ENCODE measurements around the gene PTP4A1.

The PTP4A1 gene

DNA sequence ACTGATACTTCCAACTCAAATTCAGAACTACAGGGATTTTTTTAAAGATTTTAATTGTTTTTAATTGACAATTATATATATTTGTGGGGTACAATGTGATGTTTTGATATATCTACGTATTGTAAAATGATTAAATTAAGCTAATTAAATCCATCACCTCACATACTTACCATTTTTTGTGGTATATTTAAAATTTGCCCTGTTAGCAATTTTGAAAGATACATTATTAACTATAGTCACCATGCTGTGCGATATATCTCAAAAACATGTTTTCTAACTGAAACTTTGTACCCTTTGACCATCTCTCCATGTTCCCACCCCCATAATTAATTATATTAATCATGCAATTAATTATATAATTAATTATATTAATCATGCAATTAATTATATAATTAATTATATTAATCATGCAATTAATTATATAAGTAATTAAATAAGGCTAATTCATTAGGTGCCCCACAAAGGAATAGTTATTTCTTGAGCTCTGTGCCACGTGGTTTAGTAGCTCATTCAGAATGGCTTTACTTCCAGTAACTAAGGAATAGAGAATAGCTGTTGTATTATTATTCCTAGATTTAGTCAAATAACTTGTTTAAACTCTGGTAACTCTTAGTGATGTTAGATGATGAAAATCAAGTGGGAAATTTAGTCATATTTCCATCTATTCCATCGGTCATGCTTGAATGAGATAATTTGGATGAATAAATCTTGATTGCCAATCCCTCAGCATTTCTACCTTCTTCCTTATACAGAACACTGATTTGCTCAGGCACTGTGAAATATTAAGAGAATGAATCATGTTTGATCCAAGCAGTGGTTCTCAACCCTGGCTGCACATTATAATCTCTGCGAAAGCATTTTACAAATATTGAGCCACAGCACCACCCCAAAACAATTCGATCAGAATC lies 25.1 kb downstream of the PTP4A1 start:
- TF ChIP-seq POLR2AphosphoS5 (IDR thresholded peaks at IDR 0.05; ENCODE audit: low read depth, low read length) (no peak), TAF1 (IDR thresholded peaks at IDR 0.05; ENCODE audit: borderline replicate concordance, insufficient read depth, low read length) (no peak), FOXP2 (optimal IDR thresholded peaks at IDR 0.05; ENCODE audit: borderline replicate concordance, extremely low read depth, extremely low read length, insufficient read depth) (no peak)
- TF ChIP-seq, protein P1, sequence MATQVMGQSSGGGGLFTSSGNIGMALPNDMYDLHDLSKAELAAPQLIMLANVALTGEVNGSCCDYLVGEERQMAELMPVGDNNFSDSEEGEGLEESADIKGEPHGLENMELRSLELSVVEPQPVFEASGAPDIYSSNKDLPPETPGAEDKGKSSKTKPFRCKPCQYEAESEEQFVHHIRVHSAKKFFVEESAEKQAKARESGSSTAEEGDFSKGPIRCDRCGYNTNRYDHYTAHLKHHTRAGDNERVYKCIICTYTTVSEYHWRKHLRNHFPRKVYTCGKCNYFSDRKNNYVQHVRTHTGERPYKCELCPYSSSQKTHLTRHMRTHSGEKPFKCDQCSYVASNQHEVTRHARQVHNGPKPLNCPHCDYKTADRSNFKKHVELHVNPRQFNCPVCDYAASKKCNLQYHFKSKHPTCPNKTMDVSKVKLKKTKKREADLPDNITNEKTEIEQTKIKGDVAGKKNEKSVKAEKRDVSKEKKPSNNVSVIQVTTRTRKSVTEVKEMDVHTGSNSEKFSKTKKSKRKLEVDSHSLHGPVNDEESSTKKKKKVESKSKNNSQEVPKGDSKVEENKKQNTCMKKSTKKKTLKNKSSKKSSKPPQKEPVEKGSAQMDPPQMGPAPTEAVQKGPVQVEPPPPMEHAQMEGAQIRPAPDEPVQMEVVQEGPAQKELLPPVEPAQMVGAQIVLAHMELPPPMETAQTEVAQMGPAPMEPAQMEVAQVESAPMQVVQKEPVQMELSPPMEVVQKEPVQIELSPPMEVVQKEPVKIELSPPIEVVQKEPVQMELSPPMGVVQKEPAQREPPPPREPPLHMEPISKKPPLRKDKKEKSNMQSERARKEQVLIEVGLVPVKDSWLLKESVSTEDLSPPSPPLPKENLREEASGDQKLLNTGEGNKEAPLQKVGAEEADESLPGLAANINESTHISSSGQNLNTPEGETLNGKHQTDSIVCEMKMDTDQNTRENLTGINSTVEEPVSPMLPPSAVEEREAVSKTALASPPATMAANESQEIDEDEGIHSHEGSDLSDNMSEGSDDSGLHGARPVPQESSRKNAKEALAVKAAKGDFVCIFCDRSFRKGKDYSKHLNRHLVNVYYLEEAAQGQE (IDR thresholded peaks at IDR 0.05; ENCODE audit: insufficient read depth in 1 of 2, low read depth in 2 of 2, low read length in 2 of 2) = no peak

DNA sequence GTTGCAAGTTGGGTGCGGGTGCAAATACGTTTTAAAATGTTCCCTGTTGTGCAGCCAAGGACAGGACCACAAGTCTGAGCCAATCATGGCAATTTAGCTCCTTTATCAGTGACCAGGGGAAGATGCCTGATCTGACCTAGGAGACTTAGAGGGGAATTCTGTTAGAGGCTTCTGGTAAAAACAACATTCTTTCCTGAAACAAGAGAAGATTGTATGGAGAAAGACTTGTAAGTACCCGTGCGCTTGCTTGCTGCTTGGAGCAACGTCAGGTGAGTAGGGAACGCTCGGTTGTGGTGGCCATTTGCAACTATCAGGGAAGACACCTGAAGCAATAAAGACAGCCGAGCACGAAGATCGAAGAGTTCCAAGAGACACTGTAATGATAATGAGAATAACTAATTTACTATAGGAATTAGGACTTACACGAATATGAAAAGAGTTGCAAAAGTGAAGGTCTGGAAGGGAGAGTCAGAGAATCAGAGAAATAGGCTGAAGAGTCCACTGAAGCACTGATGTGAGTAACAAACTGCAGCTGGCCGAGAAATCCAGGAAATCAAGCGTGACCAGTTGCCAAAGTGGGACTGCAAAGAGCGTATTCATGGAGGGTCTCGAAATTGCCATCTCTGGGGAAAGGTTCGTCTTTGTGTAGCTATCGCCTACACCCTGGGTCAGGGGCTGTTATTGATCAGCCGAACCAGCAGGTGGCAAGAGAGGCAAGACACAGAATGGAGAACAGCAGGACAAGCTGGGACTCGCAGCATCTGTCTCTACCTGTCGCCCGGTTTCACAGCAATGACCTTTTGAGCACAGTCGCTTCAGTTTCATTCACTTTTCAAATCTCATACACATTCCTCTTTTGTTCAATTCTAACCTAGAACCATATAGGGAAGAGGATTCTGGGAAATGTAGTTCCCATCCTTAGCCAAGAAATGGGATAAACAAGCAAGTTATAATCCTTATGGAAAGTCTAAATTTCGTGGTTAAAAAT lies 26.1 kb downstream of the PTP4A1 start:
- TF ChIP-seq TAF1 (IDR thresholded peaks at IDR 0.05; ENCODE audit: borderline replicate concordance, insufficient read depth, low read length) (no peak), FOXP2 (optimal IDR thresholded peaks at IDR 0.05; ENCODE audit: borderline replicate concordance, extremely low read depth, extremely low read length, insufficient read depth) (no peak), SIN3A (IDR thresholded peaks at IDR 0.05; ENCODE audit: borderline replicate concordance, insufficient read depth, low read length) (no peak), POLR2AphosphoS5 (IDR thresholded peaks at IDR 0.05; ENCODE audit: low read depth, low read length) (no peak)
- TF ChIP-seq, protein P1 (IDR thresholded peaks at IDR 0.05; ENCODE audit: insufficient read depth in 1 of 2, low read depth in 2 of 2, low read length in 2 of 2) = no peak

DNA sequence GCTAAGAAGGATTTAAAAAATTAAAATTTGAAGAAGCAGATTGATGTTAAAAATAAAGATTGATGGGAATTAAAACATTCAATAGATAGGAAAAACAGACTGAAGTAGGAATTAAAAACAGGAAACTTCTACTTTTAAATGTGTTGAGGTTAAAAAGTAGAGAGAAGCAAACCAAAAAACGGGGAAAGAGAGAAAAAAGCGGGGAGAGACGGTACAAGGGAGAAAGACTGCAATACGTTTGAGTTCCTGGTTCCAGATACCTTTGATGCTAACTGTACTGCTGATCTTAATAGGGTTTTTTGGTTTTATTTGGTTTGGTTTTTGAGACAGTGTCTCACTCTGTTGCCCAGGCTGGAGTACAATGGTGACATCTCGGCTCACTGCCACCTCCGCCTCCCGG lies 27.0 kb downstream of the PTP4A1 start:
- TF ChIP-seq SIN3A (IDR thresholded peaks at IDR 0.05; ENCODE audit: borderline replicate concordance, insufficient read depth, low read length) = no peak
- no peak for TF ChIP-seq TAF1 (IDR thresholded peaks at IDR 0.05; ENCODE audit: borderline replicate concordance, insufficient read depth, low read length)
- TF ChIP-seq POLR2AphosphoS5 (IDR thresholded peaks at IDR 0.05; ENCODE audit: low read depth, low read length) = no peak
- TF ChIP-seq, protein P1 (IDR thresholded peaks at IDR 0.05; ENCODE audit: insufficient read depth in 1 of 2, low read depth in 2 of 2, low read length in 2 of 2) = no peak
- TF ChIP-seq FOXP2 (optimal IDR thresholded peaks at IDR 0.05; ENCODE audit: borderline replicate concordance, extremely low read depth, extremely low read length, insufficient read depth) = no peak

DNA sequence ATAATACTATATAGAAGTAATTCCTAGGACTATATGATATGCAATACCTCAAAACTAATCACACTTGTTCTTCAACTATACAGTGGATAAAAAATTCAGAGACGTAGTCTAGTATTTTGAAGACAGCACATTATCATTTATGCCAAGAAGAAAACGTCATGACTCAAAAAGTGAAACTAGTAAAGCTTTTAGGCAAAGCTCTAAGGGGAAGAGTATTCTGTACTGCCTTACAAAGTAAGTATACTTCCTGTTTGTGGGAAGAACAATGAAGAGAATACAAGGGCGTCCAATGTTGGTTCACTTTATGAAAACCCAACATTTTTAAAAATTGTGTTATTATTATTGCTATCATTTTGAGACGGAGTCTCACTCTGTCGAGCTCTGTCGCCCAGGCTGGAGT lies 27.9 kb downstream of the PTP4A1 start:
- TF ChIP-seq SIN3A (IDR thresholded peaks at IDR 0.05; ENCODE audit: borderline replicate concordance, insufficient read depth, low read length) = no peak
- TF ChIP-seq, protein P1 (IDR thresholded peaks at IDR 0.05; ENCODE audit: insufficient read depth in 1 of 2, low read depth in 2 of 2, low read length in 2 of 2) = no peak
- no peak for TF ChIP-seq FOXP2 (optimal IDR thresholded peaks at IDR 0.05; ENCODE audit: borderline replicate concordance, extremely low read depth, extremely low read length, insufficient read depth)
- no peak for TF ChIP-seq TAF1 (IDR thresholded peaks at IDR 0.05; ENCODE audit: borderline replicate concordance, insufficient read depth, low read length)
- no peak for TF ChIP-seq POLR2AphosphoS5 (IDR thresholded peaks at IDR 0.05; ENCODE audit: low read depth, low read length)
